ENCODE measurements around the gene CUTA. TPM values are rescaled to one million over a fixed set of nuclear protein-coding genes. Genes with fewer than 3 reads are reported as not detected.

CUTA gene
- total RNA-seq, 1 donor = 106 TPM

DNA sequence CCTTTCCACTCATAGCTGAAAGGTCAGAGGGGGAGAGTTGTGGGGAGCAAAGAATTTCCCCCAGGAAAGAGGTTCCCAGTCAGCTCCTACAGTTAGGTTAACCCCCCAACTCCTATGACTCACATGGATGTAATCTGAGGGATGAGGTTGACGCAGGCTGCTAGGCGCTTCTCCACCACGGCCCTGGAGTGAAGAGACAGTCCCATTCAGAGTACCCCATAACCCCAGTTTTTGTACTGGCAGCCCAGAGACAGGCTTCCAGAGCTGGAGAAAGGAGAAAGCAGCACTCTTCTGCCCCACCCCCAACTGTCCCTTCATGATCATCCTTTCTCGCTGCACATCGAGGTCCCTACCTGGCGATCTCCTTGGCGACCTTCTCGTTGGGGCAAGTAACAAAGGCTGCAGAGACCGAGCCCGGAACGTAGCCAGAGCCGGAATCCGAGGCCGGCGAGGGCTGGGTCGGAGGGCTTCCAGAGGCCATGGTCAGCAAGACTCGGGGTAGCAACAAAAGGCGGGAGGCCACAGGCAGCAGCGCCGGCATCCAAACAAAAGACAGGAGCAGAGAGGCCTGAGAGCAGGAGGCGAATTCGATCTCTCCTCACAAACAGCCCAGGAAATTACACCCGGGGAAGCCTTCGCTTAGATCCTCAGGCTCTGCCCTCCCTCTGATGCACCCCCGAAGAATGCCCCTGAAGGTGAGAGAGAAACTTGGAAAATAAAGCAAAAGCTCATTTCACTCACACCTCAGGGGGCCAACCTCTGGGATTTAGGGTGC, 592 bp downstream of the CUTA start:
- DNase-seq (ENCODE audit: low read depth) = peak; percentile 80
- TF ChIP-seq CTCF (IDR thresholded peaks at IDR 0.05; ENCODE audit: insufficient read depth, low read length) = no peak
- peak overlapping the region; percentile 96 for H3K4me3 ChIP-seq (ENCODE audit: low read depth, low read length)

- peak overlapping the region; percentile 96 for H3K4me3 ChIP-seq (ENCODE audit: low read depth, low read length)
- DNase-seq (ENCODE audit: low read depth) = no peak
- no peak for TF ChIP-seq CTCF (IDR thresholded peaks at IDR 0.05; ENCODE audit: insufficient read depth, low read length)
Observed at GRCh38 chr6:33416386-33417127, 1.4 kb downstream of the CUTA start.

DNA sequence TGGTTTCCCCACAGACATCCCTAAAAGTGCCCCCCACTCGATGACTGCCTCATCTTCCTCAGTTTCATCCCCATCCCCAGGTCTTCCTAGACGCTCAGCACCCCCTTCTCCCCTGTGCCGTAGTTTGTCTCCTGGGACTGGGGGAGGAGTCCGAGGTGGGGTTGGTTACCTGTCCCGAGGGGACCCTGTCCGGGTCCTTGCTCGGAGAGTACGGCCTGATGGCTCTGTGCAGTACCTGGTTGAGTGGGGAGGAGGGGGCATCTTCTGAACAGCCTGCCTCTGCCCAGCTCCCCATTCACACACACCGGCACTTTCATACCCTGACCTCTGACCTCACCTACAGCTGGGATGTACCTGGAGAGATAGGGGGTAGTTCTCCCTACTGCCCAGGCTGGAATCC, 2.1 kb downstream of the CUTA start:
- peak overlapping the region; percentile 96 for H3K4me3 ChIP-seq (ENCODE audit: low read depth, low read length)
- no peak for DNase-seq (ENCODE audit: low read depth)
- TF ChIP-seq CTCF (IDR thresholded peaks at IDR 0.05; ENCODE audit: insufficient read depth, low read length) = no peak

- no peak for DNase-seq (ENCODE audit: low read depth)
- TF ChIP-seq CTCF (IDR thresholded peaks at IDR 0.05; ENCODE audit: insufficient read depth, low read length) = peak; percentile 53
Observed at GRCh38 chr6:33414592-33415271, 3.2 kb downstream of the CUTA start.

GRCh38 chr6:33413241-33414120, 4.4 kb downstream of the CUTA start:
- no peak overlapping the region for H3K4me3 ChIP-seq (ENCODE audit: low read depth, low read length)
- DNase-seq (ENCODE audit: low read depth) = no peak
- no peak for TF ChIP-seq CTCF (IDR thresholded peaks at IDR 0.05; ENCODE audit: insufficient read depth, low read length)

More at GRCh38 chr6:33414592-33415271, 3.2 kb downstream of the CUTA start:
- no peak overlapping the region for H3K4me3 ChIP-seq (ENCODE audit: low read depth, low read length)
